ENCODE results near the gene A1BG.

Gene A1BG

DNA sequence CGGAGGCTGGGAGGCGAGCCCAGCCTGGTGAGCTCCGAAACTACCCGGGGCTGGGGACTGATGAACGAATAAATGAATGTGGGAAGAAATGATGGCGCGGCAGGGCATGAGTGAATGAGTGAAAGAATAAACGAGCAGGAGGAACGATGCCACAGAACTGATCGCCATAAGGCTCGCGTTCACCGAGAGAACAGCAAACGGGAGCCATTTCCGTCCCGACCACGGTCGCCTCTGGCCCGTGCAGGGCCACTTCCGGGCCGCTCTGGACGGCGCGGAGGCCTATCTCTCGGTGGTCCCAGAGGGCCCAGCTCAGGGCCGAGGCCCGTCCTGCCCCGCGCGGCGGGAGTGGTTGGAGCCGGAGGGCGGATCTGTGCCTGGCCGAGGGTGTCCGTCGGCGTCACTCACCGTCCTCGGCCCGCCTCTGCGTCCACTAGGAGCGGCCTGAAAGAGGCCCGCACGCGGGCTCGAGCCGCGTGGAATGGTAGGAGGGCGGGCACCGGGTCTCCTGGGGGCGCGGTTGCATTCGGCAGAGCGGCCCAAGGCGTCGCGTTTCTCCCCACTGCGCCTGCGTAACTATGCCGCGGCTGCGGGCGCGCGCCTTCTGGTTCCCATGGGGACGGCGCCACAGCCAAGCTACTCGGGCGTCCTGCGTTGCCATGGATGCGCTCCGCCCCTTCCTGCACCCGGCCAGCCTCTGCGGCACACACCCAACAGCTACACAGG is 9.1 kb upstream of the A1BG start, which contains the start of gene ZNF497:
TSS of gene ZNF497 (minus strand) at position 480 of the 723 bp plus-strand sequence. CDS start 5,116 bp downstream, outside the sequence.
- peaks cover 14% of the 10 kb centered on the region for H3K4me1 ChIP-seq (ENCODE audit: low read length)
- H3K9me3 ChIP-seq (ENCODE audit: insufficient read depth, low read length), result no peaks in the 10 kb centered on the region
- H3K4me3 ChIP-seq (ENCODE audit: low read length), result peak within 1 kb of the TSS; percentile 82
- peak within 1 kb of the TSS; percentile 89 for H3K9ac ChIP-seq (ENCODE audit: low read length)
- no peaks in the 10 kb centered on the region for H4K20me1 ChIP-seq (ENCODE audit: insufficient read depth, low read length)
- TF ChIP-seq CTCF (IDR thresholded peaks at IDR 0.05; ENCODE audit: low read depth, low read length) (peak; percentile 5; the same call in 1 of the 2 replicates), EZH2phosphoT487 (IDR thresholded peaks at IDR 0.05; ENCODE audit: low read depth) (no peak)
- no peaks in the 10 kb centered on the region for H3K27me3 ChIP-seq (ENCODE audit: low read depth, low read length)
- H3K79me2 ChIP-seq (ENCODE audit: low read length), result peaks cover 12% of the 10 kb centered on the region
- H3K27ac ChIP-seq (ENCODE audit: low read length), result peak within 1 kb of the TSS; percentile 68
- H3K4me2 ChIP-seq (ENCODE audit: low read length), result peak within 1 kb of the TSS; percentile 93
- H2AFZ ChIP-seq (ENCODE audit: low read depth, low read length), result peak within 1 kb of the TSS; percentile 67
- no peaks in the 10 kb centered on the region for H3K36me3 ChIP-seq (replicated peaks; ENCODE audit: low read depth, low read length)

GRCh38 chr19:58361900-58362271 is 8.6 kb upstream of the A1BG start:
- Histone ChIP-seq H3K4me2 (ENCODE audit: low read length) (peak overlapping the region; percentile 93), H4K20me1 (ENCODE audit: insufficient read depth, low read length) (no peaks in the 10 kb centered on the region), H3K27ac (ENCODE audit: low read length) (peak overlapping the region; percentile 68), H3K27me3 (ENCODE audit: low read depth, low read length) (no peaks in the 10 kb centered on the region), H3K36me3 (replicated peaks; ENCODE audit: low read depth, low read length) (no peaks in the 10 kb centered on the region), H2AFZ (ENCODE audit: low read depth, low read length) (peak overlapping the region; percentile 67), H3K9ac (ENCODE audit: low read length) (peak overlapping the region; percentile 89), H3K4me1 (ENCODE audit: low read length) (peaks cover 14% of the 10 kb centered on the region), H3K79me2 (ENCODE audit: low read length) (peaks cover 12% of the 10 kb centered on the region), H3K4me3 (ENCODE audit: low read length) (peak overlapping the region; percentile 82), H3K9me3 (ENCODE audit: insufficient read depth, low read length) (no peaks in the 10 kb centered on the region)
- TF ChIP-seq EZH2phosphoT487 (IDR thresholded peaks at IDR 0.05; ENCODE audit: low read depth) (no peak), CTCF (IDR thresholded peaks at IDR 0.05; ENCODE audit: low read depth, low read length) (no peak; the same call in 1 of the 2 replicates)

GRCh38 chr19:58357481-58358145 is 4.3 kb upstream of the A1BG start:
- Histone ChIP-seq H3K27me3 (ENCODE audit: low read depth, low read length) (no peaks in the 10 kb centered on the region), H4K20me1 (ENCODE audit: insufficient read depth, low read length) (no peaks in the 10 kb centered on the region), H3K36me3 (replicated peaks; ENCODE audit: low read depth, low read length) (no peaks in the 10 kb centered on the region), H3K4me3 (ENCODE audit: low read length) (no peak overlapping the region), H3K9me3 (ENCODE audit: insufficient read depth, low read length) (no peaks in the 10 kb centered on the region), H3K79me2 (ENCODE audit: low read length) (peaks cover 12% of the 10 kb centered on the region), H3K4me1 (ENCODE audit: low read length) (peaks cover 8% of the 10 kb centered on the region), H3K9ac (ENCODE audit: low read length) (no peak overlapping the region), H2AFZ (ENCODE audit: low read depth, low read length) (no peak overlapping the region), H3K27ac (ENCODE audit: low read length) (no peak overlapping the region), H3K4me2 (ENCODE audit: low read length) (no peak overlapping the region)
- TF ChIP-seq EZH2phosphoT487 (IDR thresholded peaks at IDR 0.05; ENCODE audit: low read depth), result no peak
- TF ChIP-seq CTCF (IDR thresholded peaks at IDR 0.05; ENCODE audit: low read depth, low read length), result no peak

DNA sequence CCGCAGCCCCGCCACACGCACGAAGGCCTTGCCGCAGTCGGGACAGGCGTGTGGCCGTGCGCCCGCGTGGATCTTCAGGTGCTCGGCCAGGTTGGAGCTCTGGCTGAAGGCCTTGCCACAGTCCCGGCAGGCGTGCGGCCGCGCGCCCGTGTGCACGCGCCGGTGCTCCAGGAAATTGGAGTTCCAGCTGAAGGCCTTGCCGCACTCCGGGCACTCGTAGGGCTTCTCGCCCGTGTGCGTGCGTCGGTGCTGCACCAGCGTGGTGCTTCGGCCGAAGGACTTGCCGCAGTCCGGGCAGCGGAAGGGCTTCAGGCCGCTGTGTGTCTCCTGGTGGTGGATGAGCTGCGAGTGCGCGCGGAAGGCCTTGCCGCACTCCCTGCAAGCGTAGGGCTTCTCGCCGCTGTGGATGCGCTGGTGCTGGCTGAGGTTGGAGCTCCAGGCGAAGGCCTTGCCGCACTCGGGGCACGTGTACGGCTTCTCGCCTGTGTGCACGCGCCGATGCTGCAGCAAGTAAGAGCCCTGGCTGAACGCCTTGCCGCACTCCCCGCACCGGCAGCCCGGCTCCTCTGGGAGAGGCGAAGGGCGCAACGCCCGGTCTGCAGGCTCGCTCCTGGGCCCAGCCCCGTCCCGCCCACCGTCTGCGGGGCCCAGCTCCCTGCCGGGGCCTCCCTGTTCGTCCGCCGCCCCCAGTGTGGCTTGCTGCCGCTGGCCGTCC is 3.6 kb upstream of the A1BG start:
- no peak overlapping the region for H3K4me2 ChIP-seq (ENCODE audit: low read length)
- no peaks in the 10 kb centered on the region for H3K36me3 ChIP-seq (replicated peaks; ENCODE audit: low read depth, low read length)
- H3K4me1 ChIP-seq (ENCODE audit: low read length), result peaks cover 8% of the 10 kb centered on the region
- no peaks in the 10 kb centered on the region for H4K20me1 ChIP-seq (ENCODE audit: insufficient read depth, low read length)
- H2AFZ ChIP-seq (ENCODE audit: low read depth, low read length), result no peak overlapping the region
- no peaks in the 10 kb centered on the region for H3K9me3 ChIP-seq (ENCODE audit: insufficient read depth, low read length)
- no peak overlapping the region for H3K4me3 ChIP-seq (ENCODE audit: low read length)
- no peak overlapping the region for H3K27ac ChIP-seq (ENCODE audit: low read length)
- TF ChIP-seq CTCF (IDR thresholded peaks at IDR 0.05; ENCODE audit: low read depth, low read length) (no peak), EZH2phosphoT487 (IDR thresholded peaks at IDR 0.05; ENCODE audit: low read depth) (no peak)
- peaks cover 10% of the 10 kb centered on the region for H3K79me2 ChIP-seq (ENCODE audit: low read length)
- no peak overlapping the region for H3K9ac ChIP-seq (ENCODE audit: low read length)
- no peaks in the 10 kb centered on the region for H3K27me3 ChIP-seq (ENCODE audit: low read depth, low read length)

All from OCI-LY3 (cell line).